ENCODE measurements around the gene METTL16. TPM values are rescaled to one million over a fixed set of nuclear protein-coding genes. Genes with fewer than 3 reads are reported as not detected.
A peak's percentile ranks its signal among the peaks of the same experiment; 100 is the strongest.

The METTL16 gene
- total RNA-seq, 1 donor from 2014 or later, result 22.9 TPM

- peak overlapping the region; percentile 47 for H3K27ac Mint-ChIP-seq (ENCODE audit: unreplicated experiment)
- TF ChIP-seq, protein P1, sequence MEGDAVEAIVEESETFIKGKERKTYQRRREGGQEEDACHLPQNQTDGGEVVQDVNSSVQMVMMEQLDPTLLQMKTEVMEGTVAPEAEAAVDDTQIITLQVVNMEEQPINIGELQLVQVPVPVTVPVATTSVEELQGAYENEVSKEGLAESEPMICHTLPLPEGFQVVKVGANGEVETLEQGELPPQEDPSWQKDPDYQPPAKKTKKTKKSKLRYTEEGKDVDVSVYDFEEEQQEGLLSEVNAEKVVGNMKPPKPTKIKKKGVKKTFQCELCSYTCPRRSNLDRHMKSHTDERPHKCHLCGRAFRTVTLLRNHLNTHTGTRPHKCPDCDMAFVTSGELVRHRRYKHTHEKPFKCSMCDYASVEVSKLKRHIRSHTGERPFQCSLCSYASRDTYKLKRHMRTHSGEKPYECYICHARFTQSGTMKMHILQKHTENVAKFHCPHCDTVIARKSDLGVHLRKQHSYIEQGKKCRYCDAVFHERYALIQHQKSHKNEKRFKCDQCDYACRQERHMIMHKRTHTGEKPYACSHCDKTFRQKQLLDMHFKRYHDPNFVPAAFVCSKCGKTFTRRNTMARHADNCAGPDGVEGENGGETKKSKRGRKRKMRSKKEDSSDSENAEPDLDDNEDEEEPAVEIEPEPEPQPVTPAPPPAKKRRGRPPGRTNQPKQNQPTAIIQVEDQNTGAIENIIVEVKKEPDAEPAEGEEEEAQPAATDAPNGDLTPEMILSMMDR (IDR thresholded peaks at IDR 0.05), result no peak
- peaks cover 27% of the 10 kb centered on the region for H3K4me1 Mint-ChIP-seq (ENCODE audit: unreplicated experiment)
- DNase-seq (ENCODE audit: extremely low spot score, unreplicated experiment), result no peak
- H3K27me3 Mint-ChIP-seq (ENCODE audit: unreplicated experiment), result no peaks in the 10 kb centered on the region
- peaks cover 5% of the 10 kb centered on the region for H3K36me3 Mint-ChIP-seq (ENCODE audit: unreplicated experiment)
- H3K9me3 Mint-ChIP-seq (ENCODE audit: unreplicated experiment), result no peaks in the 10 kb centered on the region
- H3K4me3 Mint-ChIP-seq (ENCODE audit: unreplicated experiment), result no peak overlapping the region
Measured at GRCh38 chr17:2418572-2418971, 93.1 kb downstream of the METTL16 start.

- Mint-ChIP-seq H3K27me3 (ENCODE audit: unreplicated experiment) (no peaks in the 10 kb centered on the region), H3K4me3 (ENCODE audit: unreplicated experiment) (no peak overlapping the region), H3K9me3 (ENCODE audit: unreplicated experiment) (no peaks in the 10 kb centered on the region), H3K27ac (ENCODE audit: unreplicated experiment) (peak overlapping the region; percentile 56), H3K4me1 (ENCODE audit: unreplicated experiment) (peaks cover 42% of the 10 kb centered on the region), H3K36me3 (ENCODE audit: unreplicated experiment) (peaks cover 2% of the 10 kb centered on the region)
- TF ChIP-seq, protein P1 (IDR thresholded peaks at IDR 0.05), result peak; percentile 99
- peak; percentile 98 for DNase-seq (ENCODE audit: extremely low spot score, unreplicated experiment)
Measured at GRCh38 chr17:2416010-2416734, 95.5 kb downstream of the METTL16 start.

GRCh38 chr17:2415081-2415480 lies 96.6 kb downstream of the METTL16 start:
- no peak overlapping the region for H3K27ac Mint-ChIP-seq (ENCODE audit: unreplicated experiment)
- no peaks in the 10 kb centered on the region for H3K27me3 Mint-ChIP-seq (ENCODE audit: unreplicated experiment)
- peaks cover 44% of the 10 kb centered on the region for H3K4me1 Mint-ChIP-seq (ENCODE audit: unreplicated experiment)
- no peaks in the 10 kb centered on the region for H3K36me3 Mint-ChIP-seq (ENCODE audit: unreplicated experiment)
- DNase-seq (ENCODE audit: extremely low spot score, unreplicated experiment), result no peak
- TF ChIP-seq, protein P1 (IDR thresholded peaks at IDR 0.05), result no peak
- H3K9me3 Mint-ChIP-seq (ENCODE audit: unreplicated experiment), result no peaks in the 10 kb centered on the region
- no peak overlapping the region for H3K4me3 Mint-ChIP-seq (ENCODE audit: unreplicated experiment)

- Mint-ChIP-seq H3K4me1 (ENCODE audit: unreplicated experiment) (peaks cover 43% of the 10 kb centered on the region), H3K4me3 (ENCODE audit: unreplicated experiment) (no peak overlapping the region), H3K36me3 (ENCODE audit: unreplicated experiment) (no peaks in the 10 kb centered on the region), H3K27ac (ENCODE audit: unreplicated experiment) (no peak overlapping the region), H3K9me3 (ENCODE audit: unreplicated experiment) (no peaks in the 10 kb centered on the region), H3K27me3 (ENCODE audit: unreplicated experiment) (no peaks in the 10 kb centered on the region)
- TF ChIP-seq, protein P1 (IDR thresholded peaks at IDR 0.05), result no peak
- DNase-seq (ENCODE audit: extremely low spot score, unreplicated experiment), result no peak
Measured at GRCh38 chr17:2414446-2415064, 97.1 kb downstream of the METTL16 start.

DNA sequence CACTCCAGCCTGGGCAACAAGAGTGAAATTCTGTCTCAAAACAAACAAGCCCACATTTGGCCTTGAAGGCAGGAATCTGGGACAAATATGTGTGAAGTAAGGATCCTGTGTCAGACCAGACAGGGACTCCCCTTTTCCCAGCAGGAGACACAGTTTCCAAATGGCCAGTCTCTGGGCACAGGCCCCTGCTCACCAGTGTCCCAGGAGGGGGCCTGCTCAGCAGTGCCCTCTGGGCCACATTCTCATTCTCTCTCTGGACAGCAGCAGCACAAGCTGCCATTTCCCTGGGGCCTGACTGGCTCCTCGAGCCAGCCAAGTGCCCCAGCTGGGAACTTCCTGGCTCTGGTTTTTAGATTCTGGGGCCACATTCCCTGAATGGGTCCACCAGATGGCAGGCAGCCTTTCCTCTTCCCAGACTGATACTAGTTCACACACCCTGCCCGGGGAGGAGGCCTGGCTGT lies 99.1 kb downstream of the METTL16 start:
- peaks cover 41% of the 10 kb centered on the region for H3K4me1 Mint-ChIP-seq (ENCODE audit: unreplicated experiment)
- H3K4me3 Mint-ChIP-seq (ENCODE audit: unreplicated experiment), result no peak overlapping the region
- TF ChIP-seq, protein P1 (IDR thresholded peaks at IDR 0.05), result peak; percentile 51
- no peaks in the 10 kb centered on the region for H3K27me3 Mint-ChIP-seq (ENCODE audit: unreplicated experiment)
- no peaks in the 10 kb centered on the region for H3K9me3 Mint-ChIP-seq (ENCODE audit: unreplicated experiment)
- peak overlapping the region; percentile 87 for H3K27ac Mint-ChIP-seq (ENCODE audit: unreplicated experiment)
- H3K36me3 Mint-ChIP-seq (ENCODE audit: unreplicated experiment), result no peaks in the 10 kb centered on the region
- no peak for DNase-seq (ENCODE audit: extremely low spot score, unreplicated experiment)
